ENCODE measurements around the gene LIN28B. TPM values are rescaled to one million over a fixed set of nuclear protein-coding genes. Genes with fewer than 3 reads are reported as not detected.
"Not testable (repeated sequence)": the region's sequence is repeated elsewhere in the genome, so short reads cannot be mapped to it uniquely, and the experiment has no call there.

LIN28B gene
- total RNA-seq, 8 experiments from 2014 or later, result 0.07 to 36.1 (median 9.6) TPM; not detected in 1

DNA sequence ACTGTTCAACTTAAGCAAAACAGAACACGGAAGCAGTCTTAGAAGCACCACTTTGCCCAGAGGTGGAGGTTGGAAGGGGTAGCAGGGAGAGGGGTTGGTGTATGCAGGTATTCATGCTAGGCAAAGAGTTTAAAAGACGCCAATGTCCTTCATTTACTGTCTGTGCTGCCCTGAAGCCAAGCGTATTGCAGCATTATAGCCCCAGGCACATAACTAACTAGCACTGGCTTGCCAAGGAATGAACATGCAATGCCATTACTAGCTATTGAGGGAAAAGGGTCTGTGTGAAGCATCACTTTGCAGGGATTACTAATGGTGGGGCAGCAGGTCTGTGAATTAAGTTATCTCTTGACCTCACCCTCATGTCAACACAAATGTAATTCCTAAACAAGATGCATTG, 124.8 kb downstream of the LIN28B start:
- 40 to 100% (median 75%) methylated on average over 1 to 2 of the region's 3 CpGs; no CpG with 5 or more reads in 3 of the 10 experiments for WGBS, 10 experiments
- not testable (repeated sequence) for H3K4me1 ChIP-seq (replicated peaks in 1 of 2); H3K4me3 ChIP-seq; H3K27ac ChIP-seq
- in situ Hi-C loops (cut with MboI; ENCODE audit: low pct_unique_long_range_greater_than_20kb in 2 of 9, low sequenced_read_pairs in 9 of 9, unreplicated experiment in 9 of 9), result loop anchor here in 8 of 9 experiments (10.0 to 25.0 kb wide), 4 partner anchors 281 to 331 kb away; partner anchors contain the start of gene PREP (in 4 of the 8)
- peak in 1 of 8 experiments; percentile 26 for ATAC-seq (replicated peaks in 6 of 8)

GRCh38 chr6:105087571-105088211, 130.8 kb downstream of the LIN28B start:
- Histone ChIP-seq H3K27ac (no peak overlapping the region), H3K4me1 (replicated peaks in 1 of 2) (peaks cover 0 to 5% of the 10 kb centered on the region in 2 donors), H3K4me3 (no peak overlapping the region)
- peak in 6 of 8 experiments; percentile 43 to 77 (median 57) for ATAC-seq (replicated peaks in 6 of 8)
- 0% methylated on average over 1 of the region's 1 CpG; no CpG with 5 or more reads in 4 of the 10 experiments for WGBS, 10 experiments
- in situ Hi-C loops (cut with MboI; ENCODE audit: low pct_unique_long_range_greater_than_20kb in 2 of 9, low sequenced_read_pairs in 9 of 9, unreplicated experiment in 9 of 9), result loop anchor here in 8 of 9 experiments (10.0 to 25.0 kb wide), 4 partner anchors 275 to 325 kb away; partner anchors contain the start of gene PREP (in 4 of the 8)

GRCh38 chr6:105091140-105091829, 134.4 kb downstream of the LIN28B start:
- peak in 3 of 8 experiments; percentile 34 to 52 (median 50) for ATAC-seq (replicated peaks in 6 of 8)
- in situ Hi-C loops (cut with MboI; ENCODE audit: low pct_unique_long_range_greater_than_20kb in 2 of 9, low sequenced_read_pairs in 9 of 9, unreplicated experiment in 9 of 9), result loop anchor here in 7 of 9 experiments (25.0 kb wide), 3 partner anchors 271 to 321 kb away; partner anchors contain the start of gene PREP (in 3 of the 7)
- WGBS, 10 experiments, result 40 to 85% (median 76%) methylated on average over 2 to 8 of the region's 8 CpGs; no CpG with 5 or more reads in 3 of the 10 experiments
- Histone ChIP-seq H3K4me3 (no peak overlapping the region), H3K4me1 (replicated peaks in 1 of 2) (no peaks in the 10 kb centered on the region), H3K27ac (no peak overlapping the region)

DNA sequence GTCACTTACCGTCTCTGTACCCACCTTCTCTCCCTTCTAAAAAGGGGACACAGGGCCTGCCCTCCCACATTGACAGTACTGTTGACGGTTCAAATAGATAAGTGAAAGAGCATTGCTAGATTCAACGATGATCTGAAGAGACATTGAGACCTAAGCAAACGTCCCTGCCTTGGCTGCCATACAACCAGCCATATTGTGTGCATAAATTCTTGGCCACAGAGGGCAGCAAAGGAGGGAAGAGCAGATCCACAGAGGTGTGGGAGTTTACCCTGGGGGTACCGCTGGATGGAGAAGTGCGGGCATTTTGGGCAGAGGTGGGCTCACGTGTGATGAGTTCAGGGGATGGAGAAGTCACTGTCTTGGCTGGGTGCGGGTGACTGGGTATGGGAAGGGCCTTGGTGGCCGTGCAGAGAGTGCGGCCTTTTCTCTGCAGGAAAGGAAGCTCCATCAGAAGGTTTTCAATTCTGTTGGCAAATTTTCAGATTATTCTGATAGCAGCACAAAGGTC, 137.3 kb downstream of the LIN28B start:
- ATAC-seq (replicated peaks in 6 of 8), result no peak
- in situ Hi-C loops (cut with MboI; ENCODE audit: low pct_unique_long_range_greater_than_20kb in 2 of 9, low sequenced_read_pairs in 9 of 9, unreplicated experiment in 9 of 9), result loop anchor here in 7 of 9 experiments (25.0 kb wide), 3 partner anchors 268 to 318 kb away; partner anchors contain the start of gene PREP (in 3 of the 7)
- Histone ChIP-seq H3K4me1 (replicated peaks in 1 of 2) (no peaks in the 10 kb centered on the region), H3K4me3 (no peak overlapping the region), H3K27ac (no peak overlapping the region)
- 0 to 95% (median 84%) methylated on average over 1 to 9 of the region's 10 CpGs; no CpG with 5 or more reads in 2 of the 10 experiments for WGBS, 10 experiments

DNA sequence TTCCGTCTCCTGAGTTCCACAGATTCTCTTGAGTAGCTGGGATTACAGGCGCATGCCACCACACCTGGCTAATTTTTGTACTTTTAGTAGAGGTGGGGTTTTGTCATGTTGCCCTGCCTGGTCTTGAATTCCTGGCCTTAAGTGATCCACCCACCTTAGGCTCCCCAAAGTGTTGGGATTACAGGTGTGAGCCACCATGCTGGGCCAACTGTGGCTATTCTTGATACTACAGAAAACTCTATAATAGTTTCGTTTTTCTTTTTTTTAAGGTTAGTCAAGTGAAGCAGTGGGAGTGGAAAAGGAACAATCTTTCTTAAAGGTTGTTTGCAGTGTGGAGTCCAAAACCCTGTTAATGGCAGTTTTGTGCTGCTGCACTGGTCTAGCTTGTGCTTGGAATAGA, 138.2 kb downstream of the LIN28B start:
- Histone ChIP-seq H3K4me1 (replicated peaks in 1 of 2) (no peaks in the 10 kb centered on the region), H3K4me3 (no peak overlapping the region), H3K27ac (no peak overlapping the region)
- ATAC-seq (replicated peaks in 6 of 8), result no peak
- in situ Hi-C loops (cut with MboI; ENCODE audit: low pct_unique_long_range_greater_than_20kb in 2 of 9, low sequenced_read_pairs in 9 of 9, unreplicated experiment in 9 of 9), result loop anchor here in 7 of 9 experiments (25.0 kb wide), 3 partner anchors 267 to 317 kb away; partner anchors contain the start of gene PREP (in 3 of the 7)
- WGBS, 10 experiments, result 75 to 100% (median 89%) methylated on average over 1 to 3 of the region's 3 CpGs; no CpG with 5 or more reads in 2 of the 10 experiments

GRCh38 chr6:105097288-105097687, 140.4 kb downstream of the LIN28B start:
- no peak for ATAC-seq (replicated peaks in 6 of 8)
- 89 to 100% (median 96%) methylated on average over 1 to 7 of the region's 8 CpGs; no CpG with 5 or more reads in 3 of the 10 experiments for WGBS, 10 experiments
- Histone ChIP-seq H3K27ac (no peak overlapping the region), H3K4me1 (replicated peaks in 1 of 2) (no peaks in the 10 kb centered on the region), H3K4me3 (no peak overlapping the region)
- in situ Hi-C loops (cut with MboI; ENCODE audit: low pct_unique_long_range_greater_than_20kb in 2 of 9, low sequenced_read_pairs in 9 of 9, unreplicated experiment in 9 of 9), result loop anchor here in 7 of 9 experiments (25.0 kb wide), 3 partner anchors 265 to 315 kb away; partner anchors contain the start of gene PREP (in 3 of the 7)

DNA sequence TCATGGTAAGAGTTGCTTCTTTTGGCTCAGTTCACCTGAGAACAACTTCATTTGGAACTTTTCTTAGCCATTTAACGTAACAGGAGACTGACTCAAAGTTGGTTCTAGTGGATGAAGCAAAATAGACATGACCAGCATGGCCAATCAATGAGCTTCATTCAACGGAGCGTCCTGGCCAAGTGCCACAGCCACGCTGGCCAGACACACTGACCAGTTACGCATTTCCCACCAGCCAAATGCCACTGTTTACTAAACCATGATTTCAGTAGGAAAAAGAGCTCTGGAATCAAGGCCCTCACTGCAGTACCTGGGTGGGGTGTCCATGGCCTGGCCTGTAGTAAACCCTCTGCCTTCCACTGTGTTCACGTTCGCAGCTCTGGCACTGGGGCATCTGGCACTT, 142.5 kb downstream of the LIN28B start:
- Histone ChIP-seq H3K27ac (no peak overlapping the region), H3K4me3 (no peak overlapping the region), H3K4me1 (replicated peaks in 1 of 2) (no peaks in the 10 kb centered on the region)
- WGBS, 10 experiments, result 82 to 100% (median 95%) methylated on average over 1 to 7 of the region's 7 CpGs; no CpG with 5 or more reads in 3 of the 10 experiments
- no peak for ATAC-seq (replicated peaks in 6 of 8)
- in situ Hi-C loops (cut with MboI; ENCODE audit: low pct_unique_long_range_greater_than_20kb in 2 of 9, low sequenced_read_pairs in 9 of 9, unreplicated experiment in 9 of 9), result loop anchor here in 7 of 9 experiments (25.0 kb wide), 3 partner anchors 263 to 313 kb away; partner anchors contain the start of gene PREP (in 3 of the 7)

DNA sequence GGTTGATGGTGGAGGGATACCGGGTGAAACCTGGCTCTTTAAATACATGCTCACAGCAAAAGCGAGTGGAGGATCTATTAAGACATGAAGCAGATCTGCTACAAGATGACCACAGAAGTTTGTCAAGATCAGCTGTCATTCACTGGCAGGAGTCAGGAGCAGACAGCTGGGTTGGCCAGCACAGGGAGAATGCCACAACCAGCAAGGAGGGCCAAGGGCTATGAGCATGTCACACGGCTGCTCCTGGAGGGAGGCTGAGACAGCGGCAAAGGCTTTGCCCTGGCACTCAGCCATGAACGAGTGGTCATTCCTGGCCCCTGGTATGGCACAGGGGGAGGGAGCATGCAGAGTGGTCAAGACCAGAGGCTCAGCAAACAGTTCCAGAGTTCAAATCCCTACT, 145.3 kb downstream of the LIN28B start:
- H3K4me1 ChIP-seq (replicated peaks in 1 of 2), result no peaks in the 10 kb centered on the region
- no peak for ATAC-seq (replicated peaks in 6 of 8)
- 89 to 100% (median 94%) methylated on average over 2 to 3 of the region's 5 CpGs; no CpG with 5 or more reads in 6 of the 10 experiments for WGBS, 10 experiments

GRCh38 chr6:105105094-105105493, 148.2 kb downstream of the LIN28B start:
- in situ Hi-C loops (cut with MboI; ENCODE audit: low pct_unique_long_range_greater_than_20kb in 2 of 9, low sequenced_read_pairs in 9 of 9, unreplicated experiment in 9 of 9), result no loop called here
- Histone ChIP-seq H3K27ac (no peak overlapping the region), H3K4me3 (no peak overlapping the region), H3K4me1 (replicated peaks in 1 of 2) (no peaks in the 10 kb centered on the region)
- WGBS, 10 experiments, result 70 to 100% (median 90%) methylated on average over 1 to 2 of the region's 3 CpGs; no CpG with 5 or more reads in 3 of the 10 experiments
- no peak for ATAC-seq (replicated peaks in 6 of 8)

More for the DNA sequence above, 145.3 kb downstream of the LIN28B start:
- no peak overlapping the region for H3K4me3 ChIP-seq
- in situ Hi-C loops (cut with MboI; ENCODE audit: low pct_unique_long_range_greater_than_20kb in 2 of 9, low sequenced_read_pairs in 9 of 9, unreplicated experiment in 9 of 9), result no loop called here
- no peak overlapping the region for H3K27ac ChIP-seq

DNA sequence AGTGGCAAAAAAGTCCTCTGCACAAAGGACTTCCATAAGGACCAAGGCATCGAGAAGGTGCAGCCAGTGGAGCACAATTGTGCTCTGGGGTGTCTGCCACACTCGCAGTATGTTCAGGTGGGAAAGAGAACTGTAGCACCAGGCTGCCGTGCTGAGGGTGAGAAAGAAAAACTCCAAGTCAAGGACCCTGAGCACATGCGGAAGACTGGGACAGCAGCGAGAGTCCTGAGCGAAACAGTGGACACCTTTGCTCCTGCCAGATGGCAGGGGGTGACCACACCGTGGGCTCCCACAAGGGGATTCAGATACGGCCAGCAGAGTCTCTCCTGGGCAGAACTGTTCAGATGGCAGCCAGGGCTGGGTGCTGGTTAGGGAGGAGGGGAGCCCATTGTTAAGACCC, 149.4 kb downstream of the LIN28B start:
- H3K27ac ChIP-seq, result no peak overlapping the region
- no peak overlapping the region for H3K4me3 ChIP-seq
- WGBS, 10 experiments, result 80 to 100% (median 93%) methylated on average over 1 to 7 of the region's 8 CpGs; no CpG with 5 or more reads in 1 of the 10 experiments
- ATAC-seq (replicated peaks in 6 of 8), result no peak
- H3K4me1 ChIP-seq (replicated peaks in 1 of 2), result peaks cover 0 to 5% of the 10 kb centered on the region in 2 donors
- in situ Hi-C loops (cut with MboI; ENCODE audit: low pct_unique_long_range_greater_than_20kb in 2 of 9, low sequenced_read_pairs in 9 of 9, unreplicated experiment in 9 of 9), result no loop called here

GRCh38 chr6:105107207-105107606, 150.3 kb downstream of the LIN28B start:
- Histone ChIP-seq H3K27ac (no peak overlapping the region), H3K4me1 (replicated peaks in 1 of 2) (peaks cover 0 to 7% of the 10 kb centered on the region in 2 donors), H3K4me3 (no peak overlapping the region)
- no peak for ATAC-seq (replicated peaks in 6 of 8)
- 14 to 100% (median 85%) methylated on average over 1 of the region's 1 CpG; no CpG with 5 or more reads in 2 of the 10 experiments for whole genome bisulfite sequencing, 10 experiments
- in situ Hi-C loops (cut with MboI; ENCODE audit: low pct_unique_long_range_greater_than_20kb in 2 of 9, low sequenced_read_pairs in 9 of 9, unreplicated experiment in 9 of 9), result no loop called here

GRCh38 chr6:105108631-105109262, 151.8 kb downstream of the LIN28B start:
- ATAC-seq (replicated peaks in 6 of 8), result no peak
- in situ Hi-C loops (cut with MboI; ENCODE audit: low pct_unique_long_range_greater_than_20kb in 2 of 9, low sequenced_read_pairs in 9 of 9, unreplicated experiment in 9 of 9), result no loop called here
- 50 to 100% (median 80%) methylated on average over 1 to 7 of the region's 7 CpGs for WGBS, 10 experiments

More at GRCh38 chr6:105108631-105109262, 151.8 kb downstream of the LIN28B start:
- Histone ChIP-seq H3K27ac (no peak overlapping the region), H3K4me1 (replicated peaks in 1 of 2) (peaks cover 0 to 7% of the 10 kb centered on the region in 2 donors), H3K4me3 (no peak overlapping the region)

All from motor neuron (in vitro differentiated cells).